Memory B cell (primary cell): ENCODE data around the gene CIITA.
A peak's percentile ranks its signal among the peaks of the same experiment; 100 is the strongest.

Experiments used
- ATAC-seq: fragments of 150-1000 bp; cut with Tn5 transposase; 2 replicates; pipeline ENCODE4 v1.10.0; 2021; ENCODE audit warnings: low read depth, mild to moderate bottlenecking, moderate library complexity
- DNase-seq, 2 donors: peaks; one replicate each; pipeline ENCODE4 v3.0.0; 2022; ENCODE audit warnings: low spot score in 2 of 2
- H3K27ac Mint-ChIP-seq: one replicate; pipeline ENCODE4 v1.8.0; 2022; ENCODE audit warnings: mild to moderate bottlenecking, moderate library complexity, mixed read lengths
- H3K27me3 Mint-ChIP-seq: one replicate; pipeline ENCODE4 v1.8.0; 2022; ENCODE audit warnings: mixed read lengths
- H3K36me3 Mint-ChIP-seq: one replicate; pipeline ENCODE4 v1.8.0; 2022; ENCODE audit warnings: mild to moderate bottlenecking, mixed read lengths
- H3K4me1 Mint-ChIP-seq: one replicate; pipeline ENCODE4 v1.8.0; 2022; ENCODE audit warnings: mixed read lengths
- H3K4me3 Mint-ChIP-seq: one replicate; pipeline ENCODE4 v1.8.0; 2022; ENCODE audit warnings: mild to moderate bottlenecking, moderate library complexity, mixed read lengths
- H3K9me3 Mint-ChIP-seq: one replicate; pipeline ENCODE4 v1.8.0; 2022; ENCODE audit warnings: mixed read lengths

The CIITA gene

GRCh38 chr16:10981697-10982216 lies 104.8 kb downstream of the CIITA start:
- H3K4me3 Mint-ChIP-seq: peak overlapping the region; percentile 49
- H3K27ac Mint-ChIP-seq: peak overlapping the region; percentile 50
- ATAC-seq: peak; percentile 89
- H3K27me3 Mint-ChIP-seq: no peaks in the 10 kb centered on the region
- H3K9me3 Mint-ChIP-seq: no peaks in the 10 kb centered on the region
- DNase-seq: peak; percentile 68 to 74
- peaks cover 23% of the 10 kb centered on the region for H3K4me1 Mint-ChIP-seq
- peaks cover 14% of the 10 kb centered on the region for H3K36me3 Mint-ChIP-seq

GRCh38 chr16:10982465-10983150 lies 105.6 kb downstream of the CIITA start:
- Mint-ChIP-seq H3K4me3 (peak overlapping the region; percentile 49), H3K36me3 (peaks cover 15% of the 10 kb centered on the region), H3K27me3 (no peaks in the 10 kb centered on the region), H3K9me3 (no peaks in the 10 kb centered on the region), H3K27ac (peak overlapping the region; percentile 50), H3K4me1 (peaks cover 28% of the 10 kb centered on the region)
- DNase-seq (no peak), ATAC-seq (peak; percentile 20)

DNA sequence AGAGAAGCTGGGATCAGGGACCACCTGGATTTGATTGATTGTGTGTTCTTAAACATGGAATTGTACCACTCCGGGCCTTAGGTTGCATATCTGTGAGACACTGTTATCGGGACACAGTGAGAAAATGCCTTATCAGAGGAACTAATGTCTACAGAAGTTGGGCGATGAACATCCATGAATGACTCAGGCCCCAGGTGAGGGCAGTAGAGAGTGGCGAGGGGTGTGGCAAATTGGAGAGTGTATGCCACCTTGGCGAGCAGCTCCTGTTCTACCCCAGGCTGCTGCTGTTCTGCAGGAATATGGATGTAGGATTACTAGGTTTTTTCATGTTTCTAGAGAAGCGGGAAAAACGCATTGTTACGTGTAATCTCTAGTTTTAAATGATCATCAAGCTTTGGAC lies 106.2 kb downstream of the CIITA start:
- Mint-ChIP-seq H3K36me3 (peaks cover 15% of the 10 kb centered on the region), H3K27me3 (no peaks in the 10 kb centered on the region), H3K27ac (peak overlapping the region; percentile 50), H3K4me1 (peaks cover 32% of the 10 kb centered on the region), H3K9me3 (no peaks in the 10 kb centered on the region), H3K4me3 (no peak overlapping the region)
- DNase-seq: no peak
- peak; percentile 15 for ATAC-seq

DNA sequence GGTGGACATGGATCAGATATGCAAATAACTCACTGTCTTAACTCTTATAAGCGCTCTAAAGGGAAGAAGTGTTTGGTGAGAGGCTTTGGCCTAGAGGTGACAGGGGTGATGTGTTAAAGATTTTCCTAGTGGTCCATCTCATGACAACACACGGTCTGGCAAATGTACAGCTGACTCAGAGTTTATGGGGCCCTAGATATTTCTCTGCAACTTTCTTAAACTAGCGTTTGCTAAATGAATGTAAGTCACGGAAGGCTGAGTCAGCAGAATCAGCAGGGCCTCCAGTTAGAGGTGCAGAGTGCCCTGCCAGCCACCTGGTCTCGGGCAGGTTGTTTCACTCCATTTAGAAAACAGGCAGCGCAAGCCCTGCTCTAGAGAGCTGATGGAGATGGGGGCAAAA lies 107.5 kb downstream of the CIITA start:
- H3K4me3 Mint-ChIP-seq: no peak overlapping the region
- no peak for ATAC-seq
- no peaks in the 10 kb centered on the region for H3K9me3 Mint-ChIP-seq
- H3K27ac Mint-ChIP-seq: no peak overlapping the region
- DNase-seq: no peak
- H3K27me3 Mint-ChIP-seq: no peaks in the 10 kb centered on the region
- H3K36me3 Mint-ChIP-seq: peaks cover 21% of the 10 kb centered on the region
- H3K4me1 Mint-ChIP-seq: peaks cover 36% of the 10 kb centered on the region
